HG03135 (cell line): ENCODE results near the gene OR2T5.
"Not testable (repeated sequence)": the region's sequence is repeated elsewhere in the genome, so short reads cannot be mapped to it uniquely, and the experiment has no call there.

Experiments
- ATAC-seq: cut with Tn5 transposase; IDR thresholded peaks from one replicate; pipeline ENCODE4 v1.9.1; 2021; ENCODE audit warnings: mild to moderate bottlenecking, moderate library complexity; ENCODE audit not compliant: unreplicated experiment

The OR2T5 gene, protein sequence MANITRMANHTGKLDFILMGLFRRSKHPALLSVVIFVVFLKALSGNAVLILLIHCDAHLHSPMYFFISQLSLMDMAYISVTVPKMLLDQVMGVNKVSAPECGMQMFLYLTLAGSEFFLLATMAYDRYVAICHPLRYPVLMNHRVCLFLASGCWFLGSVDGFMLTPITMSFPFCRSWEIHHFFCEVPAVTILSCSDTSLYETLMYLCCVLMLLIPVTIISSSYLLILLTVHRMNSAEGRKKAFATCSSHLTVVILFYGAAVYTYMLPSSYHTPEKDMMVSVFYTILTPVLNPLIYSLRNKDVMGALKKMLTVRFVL

DNA sequence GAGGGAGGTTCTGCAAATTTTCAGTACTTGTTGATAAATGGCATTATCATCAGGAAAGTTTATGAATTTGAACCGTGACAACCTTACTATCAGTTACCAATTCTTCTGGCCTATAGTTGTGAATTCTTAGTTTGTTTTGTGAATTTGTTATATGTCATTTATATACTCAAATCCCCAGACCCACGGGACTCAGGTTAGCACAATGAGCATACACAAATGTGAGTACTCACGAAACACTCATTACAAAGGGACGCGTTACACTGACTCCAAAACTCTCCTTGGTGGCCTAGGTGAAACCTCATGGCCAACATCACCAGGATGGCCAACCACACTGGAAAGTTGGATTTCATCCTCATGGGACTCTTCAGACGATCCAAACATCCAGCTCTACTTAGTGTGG is at the start of gene OR2T5:
Gene OR2T5, plus strand, starts transcription at position 301 of the 400 bp plus-strand sequence. Its CDS starts 0 bp downstream, at position 301.
- not testable (repeated sequence) for ATAC-seq

DNA sequence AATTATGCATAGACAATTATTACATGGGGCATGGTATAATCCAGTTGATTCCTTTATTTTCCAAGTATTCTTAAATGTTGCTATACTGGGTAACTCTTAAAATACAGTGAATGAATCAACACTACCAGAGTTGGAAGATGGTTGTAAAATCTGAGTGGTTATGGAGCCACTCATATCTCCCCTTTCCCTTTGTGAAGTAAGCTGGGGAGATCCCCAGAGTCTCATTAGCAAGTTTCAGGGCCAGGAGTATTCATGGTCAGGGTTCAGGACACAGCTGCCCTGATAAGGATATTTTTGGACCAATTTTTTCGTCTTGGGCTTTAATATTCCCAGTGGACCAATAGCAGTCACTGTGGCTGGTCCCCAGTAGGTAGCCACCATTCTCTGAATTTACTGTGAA is 49.7 kb upstream of the OR2T5 start:
- not testable (repeated sequence) for ATAC-seq

DNA sequence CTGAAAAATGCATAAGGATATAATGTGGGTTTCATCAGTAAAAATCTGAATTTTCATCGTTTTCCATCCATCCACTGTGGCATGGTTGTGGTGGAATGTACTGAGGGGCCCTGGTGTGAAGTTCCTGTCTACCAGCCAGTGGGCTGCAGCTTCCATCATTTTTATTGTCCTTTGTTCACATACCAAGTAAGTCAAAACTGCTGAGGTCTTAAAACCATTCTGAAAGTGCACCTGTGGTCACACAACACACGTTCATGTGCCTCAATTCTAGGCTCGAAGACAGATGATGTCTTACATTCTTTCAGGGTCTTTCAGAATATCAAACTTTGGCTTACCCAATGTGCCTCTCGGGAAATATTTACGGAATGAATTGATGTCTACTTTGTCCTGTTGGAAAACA is 49.1 kb upstream of the OR2T5 start:
- ATAC-seq: not testable (repeated sequence)

DNA sequence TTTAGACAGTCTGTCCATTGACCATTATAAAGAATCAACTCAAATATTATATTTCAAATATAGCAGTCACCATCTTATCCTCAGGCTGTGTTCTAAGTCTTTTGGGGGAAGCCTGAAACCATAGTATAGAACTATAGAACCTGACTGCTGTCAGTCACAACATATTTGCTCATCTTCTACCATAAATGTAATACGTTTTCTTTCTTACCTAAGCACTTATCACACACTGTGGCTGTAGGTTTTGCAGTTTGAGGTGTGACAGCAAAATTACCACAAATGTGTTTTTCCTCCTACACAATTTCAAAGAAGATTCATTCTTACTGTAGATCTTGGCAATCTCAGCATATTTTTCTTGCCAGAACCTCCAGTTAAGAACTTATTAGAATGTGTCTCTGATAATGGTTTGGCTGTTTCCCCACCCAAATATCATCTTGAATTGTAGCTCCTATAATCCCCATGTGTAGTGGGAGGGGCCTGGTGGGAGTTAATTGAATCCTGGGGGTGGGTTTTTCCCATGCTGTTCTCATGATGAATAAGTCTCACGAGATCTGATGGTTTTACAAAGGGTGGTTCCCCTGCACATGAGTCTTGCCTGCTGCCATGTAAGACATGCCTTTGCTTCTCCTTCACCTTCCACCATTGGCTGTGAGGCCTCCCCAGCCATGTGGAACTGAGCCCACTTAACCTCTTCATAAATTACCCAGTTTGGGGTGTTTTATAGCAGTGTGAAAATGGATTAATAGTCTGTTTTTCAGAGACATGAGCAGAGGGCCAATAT is 45.7 kb upstream of the OR2T5 start:
- not testable (repeated sequence) for ATAC-seq

DNA sequence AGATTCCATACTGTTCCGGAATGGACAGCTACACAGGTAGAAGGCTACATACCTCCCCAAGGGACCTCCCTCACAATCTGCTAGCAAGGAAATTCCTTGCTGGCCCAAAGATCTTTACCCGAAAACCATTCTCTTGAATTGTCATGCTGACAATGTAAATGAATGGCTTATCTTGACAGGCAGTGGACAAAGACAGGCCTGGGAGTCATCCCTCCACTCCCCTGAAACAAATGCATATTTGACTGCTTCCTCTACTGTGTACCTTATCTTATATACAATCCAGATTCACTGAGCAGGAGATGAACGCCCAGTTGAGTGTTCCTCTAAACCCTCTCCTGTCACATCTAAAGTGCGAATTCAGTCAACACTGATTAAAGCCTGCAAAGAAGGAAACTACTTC is 43.8 kb upstream of the OR2T5 start:
- ATAC-seq: not testable (repeated sequence)

DNA sequence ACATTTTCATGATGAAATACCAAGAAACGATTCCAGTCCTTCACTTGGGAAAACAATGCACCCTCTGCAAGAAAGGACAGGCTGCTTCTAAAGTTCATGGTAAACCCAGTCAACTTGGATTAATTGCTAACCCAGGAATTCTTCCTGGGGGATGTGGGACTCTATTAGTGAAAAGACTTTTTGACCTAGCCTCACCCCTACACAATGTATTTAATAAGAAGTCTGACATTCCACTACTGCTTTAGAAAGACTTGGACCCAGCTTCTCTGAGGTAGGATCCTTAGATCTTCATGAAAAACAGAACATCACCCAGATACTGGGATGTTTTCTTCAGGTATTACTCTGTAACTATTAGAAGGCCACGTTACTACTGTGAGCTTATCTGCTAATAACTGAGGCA is 43.0 kb upstream of the OR2T5 start, which contains the start of gene OR2T2:
Gene OR2T2, plus strand, starts transcription at position 239 of the 400 bp plus-strand sequence. CDS start 7,161 bp downstream, outside the sequence.
- not testable (repeated sequence) for ATAC-seq

DNA sequence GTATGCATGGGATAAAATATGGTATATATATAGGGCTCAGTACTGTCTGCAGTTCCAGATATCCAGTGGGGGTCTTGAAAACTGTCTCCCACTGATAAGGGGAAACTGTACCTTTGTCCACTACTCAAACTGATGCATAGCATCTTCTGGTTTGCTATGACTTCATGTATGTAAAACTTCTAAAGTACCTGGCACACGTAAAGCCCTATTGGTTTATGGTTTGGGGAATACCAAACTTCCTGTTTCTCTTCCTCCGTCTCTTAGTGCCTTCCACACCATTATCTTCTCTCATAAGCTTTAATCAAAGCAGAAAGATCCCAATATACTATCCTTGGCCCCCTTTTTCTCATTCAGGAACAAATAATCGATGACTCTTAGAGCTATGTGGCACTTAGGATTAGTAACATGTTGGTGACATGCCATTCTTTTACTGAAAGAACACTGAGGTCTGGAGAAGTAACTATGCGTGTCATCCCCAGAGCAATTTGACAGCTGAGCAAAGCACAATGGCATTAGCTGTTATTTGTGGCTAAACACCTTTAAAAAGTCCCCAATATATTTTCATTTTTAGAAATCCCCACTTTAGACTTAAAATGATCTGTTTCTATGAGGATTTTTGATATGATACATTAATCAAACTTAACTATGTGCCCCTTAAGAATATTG is 39.8 kb upstream of the OR2T5 start:
- peak; percentile 44 for ATAC-seq

DNA sequence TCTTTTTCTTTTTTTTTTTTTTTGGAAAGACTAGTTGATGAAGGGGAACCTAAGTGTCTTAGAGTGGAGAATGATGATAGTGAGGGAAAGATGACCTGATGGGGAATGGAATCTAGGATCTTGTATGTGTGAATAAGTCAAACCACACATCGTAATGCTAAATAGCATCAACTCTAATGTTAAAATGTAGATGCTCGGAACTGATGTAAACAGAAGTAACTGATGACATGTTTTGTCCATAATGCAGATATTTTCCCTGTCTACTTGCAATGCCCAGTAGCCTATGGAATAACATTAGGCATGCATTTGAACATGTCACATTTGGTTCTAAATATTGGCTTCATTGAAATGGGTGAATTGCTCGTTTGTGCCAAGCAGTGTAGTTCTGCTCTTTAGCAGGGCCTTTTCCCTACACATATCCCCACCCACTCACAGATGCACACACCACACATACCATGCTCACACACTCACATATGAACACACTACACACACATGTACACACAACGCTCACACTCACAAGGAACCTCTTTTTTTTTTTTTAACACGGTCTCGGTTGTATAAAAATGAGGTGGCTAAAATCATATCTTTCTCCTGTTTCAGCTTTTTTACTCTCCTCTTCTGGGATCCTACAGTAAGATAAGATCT is 38.4 kb upstream of the OR2T5 start:
- peak; percentile 9 for ATAC-seq

DNA sequence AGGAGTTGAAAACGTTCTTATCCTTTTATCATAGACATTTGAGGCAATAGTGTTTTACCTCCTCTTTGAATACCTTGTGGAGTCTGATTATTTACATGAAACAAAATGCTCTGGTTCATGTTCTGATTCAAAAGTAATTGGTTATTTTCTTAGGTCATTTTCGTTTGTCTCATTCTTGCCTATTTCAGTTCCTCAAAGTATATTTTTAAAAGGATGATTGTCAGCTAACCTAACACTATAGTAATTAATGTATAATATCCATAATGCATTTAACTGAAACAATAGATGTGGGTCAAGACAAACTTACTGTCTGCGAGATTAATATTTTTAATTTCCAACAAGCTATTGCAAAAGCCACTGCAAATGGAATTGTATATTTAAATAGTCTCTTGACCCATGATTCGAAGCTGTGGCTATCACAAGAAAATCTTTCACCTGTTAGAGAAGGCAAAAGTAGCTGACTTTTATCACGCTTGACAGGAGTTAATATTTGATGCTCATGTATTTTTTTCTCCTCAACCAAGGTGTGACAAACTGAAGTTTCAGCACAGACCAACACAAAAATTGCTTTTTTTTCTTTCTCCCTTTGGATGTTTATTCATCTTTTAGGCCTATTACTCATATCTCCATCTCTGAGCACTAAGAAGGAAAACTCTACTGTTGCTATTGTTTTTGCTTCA is 37.8 kb upstream of the OR2T5 start:
- peak; percentile 66 for ATAC-seq

DNA sequence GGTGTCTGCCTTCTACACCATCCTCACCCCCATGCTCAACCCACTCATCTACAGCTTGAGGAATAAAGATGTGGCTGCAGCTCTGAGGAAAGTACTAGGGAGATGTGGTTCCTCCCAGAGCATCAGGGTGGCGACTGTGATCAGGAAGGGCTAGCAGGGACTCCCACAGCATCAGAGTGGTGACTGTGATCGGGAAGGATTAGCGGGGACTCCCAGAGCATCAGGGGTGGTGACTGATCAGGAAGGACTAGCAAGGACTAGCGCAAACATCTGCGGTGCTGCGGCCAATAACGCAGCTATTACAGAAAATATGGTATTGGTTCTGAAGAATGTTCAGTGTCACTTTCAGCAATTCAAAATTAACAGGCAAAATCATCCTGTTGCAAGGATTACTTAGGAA is 34.8 kb upstream of the OR2T5 start:
- not testable (repeated sequence) for ATAC-seq

DNA sequence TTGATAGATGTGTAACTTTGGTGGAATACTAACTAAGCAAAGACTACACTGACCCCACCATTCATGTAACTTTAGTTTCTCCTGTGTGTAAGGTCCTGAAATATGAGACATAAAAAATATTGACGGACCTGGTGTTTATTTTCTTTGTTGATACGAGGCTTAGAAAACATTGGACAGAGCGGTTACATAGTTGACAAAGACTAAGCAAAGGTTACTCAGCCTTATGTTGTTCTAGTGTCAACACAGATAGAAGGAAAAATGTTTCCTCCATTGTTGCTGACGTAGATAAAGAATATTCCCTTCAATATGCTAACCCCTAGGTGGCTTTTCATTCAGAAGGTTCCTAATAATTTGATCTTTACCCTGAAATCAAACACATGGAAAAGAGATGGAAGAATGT is 33.3 kb upstream of the OR2T5 start:
- not testable (repeated sequence) for ATAC-seq

DNA sequence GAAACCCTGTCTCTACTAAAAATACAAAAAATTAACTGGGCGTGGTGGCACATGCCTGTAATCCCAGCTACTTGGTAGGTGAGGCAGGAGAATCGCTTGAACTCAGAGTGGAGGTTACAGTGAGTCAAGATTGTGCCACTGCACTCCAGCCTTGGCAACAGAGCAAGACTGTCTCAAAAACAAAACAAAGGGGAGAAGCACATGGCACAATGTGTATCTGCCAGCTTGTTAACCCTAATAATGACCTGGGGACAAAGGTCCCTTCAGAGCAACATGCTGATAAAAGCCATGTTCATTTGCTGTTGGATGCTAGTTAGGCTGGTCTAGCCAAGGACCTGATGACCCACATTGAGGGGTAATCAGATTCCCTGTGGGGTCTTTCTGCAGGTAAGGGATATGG is 31.8 kb upstream of the OR2T5 start:
- ATAC-seq: not testable (repeated sequence)

DNA sequence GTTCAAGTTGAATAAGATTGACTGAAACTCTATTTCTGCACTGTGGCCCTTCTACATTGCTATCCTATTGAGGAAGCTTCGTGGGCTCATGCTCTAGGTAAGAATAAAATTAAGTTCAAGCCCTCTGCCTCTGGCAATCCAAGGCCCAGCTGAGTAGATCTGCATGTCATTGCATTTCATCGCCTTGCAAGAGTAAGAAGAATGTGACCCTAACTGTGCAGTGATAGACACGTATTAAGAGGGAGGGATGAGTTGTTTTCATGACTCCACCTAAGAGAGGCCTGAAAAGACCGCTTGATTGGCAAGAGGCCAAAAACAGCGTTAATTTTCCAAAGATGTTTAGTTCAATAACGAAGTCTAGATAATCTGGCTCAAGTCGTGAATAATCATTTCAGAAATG is 29.3 kb upstream of the OR2T5 start:
- not testable (repeated sequence) for ATAC-seq

DNA sequence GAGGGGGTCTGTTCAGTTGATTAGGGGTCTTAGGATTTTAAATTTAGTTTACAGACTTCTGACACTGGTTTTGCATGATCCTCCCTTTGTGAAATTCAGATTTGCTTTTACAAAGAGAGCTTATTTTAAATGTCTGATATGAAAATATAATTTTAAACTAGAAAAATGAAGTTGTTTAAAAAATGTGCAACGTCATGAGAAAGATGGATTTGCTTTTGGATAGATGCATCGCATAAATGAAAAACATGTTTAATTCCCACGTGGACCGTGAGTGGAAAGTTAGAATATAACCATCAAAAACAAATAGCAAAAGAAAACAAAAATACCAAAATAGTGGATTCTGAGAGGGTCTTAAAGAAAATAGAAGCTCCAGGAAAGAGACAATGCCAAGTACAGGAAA is 17.2 kb upstream of the OR2T5 start:
- ATAC-seq: no peak

DNA sequence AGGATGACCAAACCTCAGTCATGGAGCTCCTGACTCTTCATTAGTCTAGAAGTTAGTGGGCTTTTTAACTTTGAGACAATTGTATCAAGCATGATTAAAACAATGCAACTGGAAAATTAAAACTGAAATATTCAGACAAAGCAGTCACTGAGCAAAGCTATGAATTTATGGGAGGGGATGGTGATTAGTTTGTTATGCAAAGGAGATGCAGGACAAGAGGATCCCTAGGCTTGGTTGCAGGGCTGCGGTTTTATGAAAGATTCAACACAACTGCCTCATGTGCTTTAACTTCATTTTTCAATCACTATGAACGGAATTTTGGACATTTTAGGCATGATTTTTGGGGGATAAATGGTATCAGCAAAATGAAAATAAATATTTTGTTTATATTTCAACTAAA is 16.3 kb upstream of the OR2T5 start:
- not testable (repeated sequence) for ATAC-seq

DNA sequence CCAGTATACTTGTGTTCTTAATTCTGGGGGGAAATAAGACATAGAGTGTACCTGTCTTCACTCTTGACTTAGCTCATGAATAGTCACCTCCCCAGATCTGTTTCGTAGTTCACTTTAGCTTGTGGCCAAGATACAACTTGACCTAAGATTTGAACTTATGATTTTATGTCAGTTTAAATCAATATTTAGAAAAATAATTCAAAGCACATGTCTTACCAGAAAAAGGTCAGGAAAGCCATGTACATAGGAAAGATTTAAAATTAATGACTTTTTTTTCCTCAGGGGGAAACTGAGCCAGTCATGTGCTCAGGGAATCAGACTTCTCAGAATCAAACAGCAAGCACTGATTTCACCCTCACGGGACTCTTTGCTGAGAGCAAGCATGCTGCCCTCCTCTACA is 15.3 kb upstream of the OR2T5 start, which contains the start of gene OR2T3:
Gene OR2T3, plus strand, starts transcription at position 301 of the 400 bp plus-strand sequence. Its CDS starts 0 bp downstream, at position 301.
- ATAC-seq: not testable (repeated sequence)

DNA sequence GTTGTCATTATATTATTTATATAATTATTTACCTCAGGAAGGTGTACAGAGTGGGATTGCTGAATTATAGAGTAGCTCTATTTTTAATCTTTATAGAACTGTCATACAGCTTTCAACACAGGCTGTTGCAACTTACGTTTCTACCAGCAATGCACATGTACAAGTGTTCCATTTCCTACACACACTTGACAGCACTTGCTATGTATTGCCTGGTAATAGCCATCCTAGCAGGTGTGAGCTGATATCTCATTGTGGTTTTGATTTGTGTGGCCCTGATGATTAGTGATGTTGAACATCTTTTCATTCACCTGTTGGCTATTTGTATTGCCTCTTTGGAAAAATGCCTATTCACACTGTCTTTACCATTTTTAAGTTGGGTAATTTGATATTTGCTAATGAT is 12.7 kb upstream of the OR2T5 start:
- not testable (repeated sequence) for ATAC-seq

DNA sequence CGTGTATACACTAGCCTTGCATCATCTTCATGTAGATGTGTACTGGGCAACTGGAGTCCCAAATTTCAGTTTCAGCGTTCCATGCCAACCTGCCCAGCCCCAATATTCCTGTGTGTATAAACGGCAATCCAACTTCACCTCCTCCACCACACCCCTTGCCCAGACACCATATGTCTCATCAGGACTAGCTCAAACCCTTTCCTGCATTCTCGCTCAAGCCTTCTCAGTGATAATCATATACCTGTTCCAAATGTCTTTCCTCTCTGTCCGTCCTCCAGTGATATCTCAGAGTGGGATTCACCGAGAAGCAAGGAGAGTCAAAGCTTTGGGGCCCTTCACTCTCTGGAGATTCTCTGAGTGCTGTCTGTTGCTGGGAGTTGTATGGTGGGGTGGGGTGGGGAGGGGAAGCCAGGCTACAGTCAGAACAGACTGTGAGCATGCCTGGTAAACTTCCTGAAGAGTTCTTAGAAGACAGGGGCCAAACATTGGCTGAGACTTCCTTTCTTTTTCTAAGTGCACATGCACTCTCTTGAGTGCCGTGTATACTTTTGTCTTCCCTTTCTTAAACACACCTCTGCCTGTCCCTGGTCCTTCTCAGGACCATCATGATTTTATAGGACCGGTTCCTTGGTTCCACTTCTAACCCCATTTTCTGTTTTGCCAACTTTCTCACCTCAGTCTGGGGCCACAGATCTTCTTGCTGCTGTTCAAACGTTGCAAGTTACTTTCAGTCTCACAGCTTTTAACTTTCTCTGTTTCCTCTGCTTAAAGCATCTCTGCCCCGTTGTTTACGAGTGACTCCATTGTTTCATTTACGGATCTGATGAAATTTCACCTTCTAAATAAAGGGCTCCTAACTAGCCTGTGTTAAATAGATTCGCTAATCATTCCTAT is 6.5 kb upstream of the OR2T5 start:
- ATAC-seq: peak; percentile 94

DNA sequence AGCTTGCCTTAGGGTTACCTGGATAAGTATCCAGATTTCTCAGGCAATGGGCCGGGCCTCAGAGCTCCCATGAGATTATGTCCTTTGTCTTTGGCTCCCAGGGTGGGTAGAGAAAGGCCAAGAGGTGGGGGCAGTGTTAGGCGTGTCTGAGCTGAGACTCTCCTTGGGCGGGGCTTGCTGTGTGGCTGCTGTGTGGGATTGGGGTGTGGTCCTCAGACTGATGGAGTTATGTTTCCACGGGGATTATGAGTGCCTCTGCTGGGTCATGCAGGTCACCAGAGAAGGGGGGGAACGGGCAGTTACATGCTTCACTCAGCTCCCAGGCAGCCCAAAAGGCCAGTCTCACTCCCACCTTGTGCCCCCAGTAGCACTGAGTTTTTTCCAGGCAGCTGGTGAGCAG is 8.3 kb downstream of the OR2T5 start:
- ATAC-seq: not testable (repeated sequence)
